Measurements from ENCODE around the gene RELL1.

GRCh38 chr4:37644962-37645361, 41.2 kb downstream of the RELL1 start:
- TF ChIP-seq EZH2phosphoT487 (IDR thresholded peaks at IDR 0.05; ENCODE audit: borderline replicate concordance, low read depth) (no peak), CTCF (IDR thresholded peaks at IDR 0.05) (no peak)
